Lower leg skin (tissue), 3 donors: ENCODE results near the gene CTDNEP1.
A peak's percentile ranks its signal among the peaks of the same experiment; 100 is the strongest.

Experiments used
- CTCF ChIP-seq, 3 donors: fragments of 450-650 bp; IDR thresholded peaks; one replicate each; pipeline ENCODE4 v1.5.1; 2016; ENCODE audit warnings: antibody characterized with exemption in 3 of 3, mild to moderate bottlenecking in 3 of 3, moderate library complexity in 2 of 3
- POLR2A ChIP-seq, 2 donors: fragments of 450-650 bp; IDR thresholded peaks; one replicate each; pipeline ENCODE4 v1.6.1; 2016 to 2017; ENCODE audit warnings: antibody characterized with exemption in 2 of 2, mild to moderate bottlenecking in 1 of 2, moderate library complexity in 1 of 2

- TF ChIP-seq CTCF (IDR thresholded peaks at IDR 0.05) (peak in 1 of 3 donors; percentile 67), POLR2A (IDR thresholded peaks at IDR 0.05) (no peak)
These were observed 17.2 kb downstream of the CTDNEP1 start, which contains the start of gene DVL2 for GRCh38 chr17:7234083-7234951.
